DOHH2 (cell line): ENCODE measurements around the gene GOLGA8K.
"Not testable (repeated sequence)": the region's sequence is repeated elsewhere in the genome, so short reads cannot be mapped to it uniquely, and the experiment has no call there.

ENCODE experiments used
- H3F3A ChIP-seq: fragments of 200-600 bp; sonication (generic), shearing (Covaris generic); 2 replicates; pipeline ENCODE4 v1.6.0; 2016; ENCODE audit warnings: antibody characterized with exemption, mild to moderate bottlenecking; ENCODE audit not compliant: control insufficient read depth, insufficient read depth
- H3K27ac ChIP-seq: fragments of 200-600 bp; sonication (generic); 2 replicates; pipeline ENCODE4 v1.5.1; 2014; ENCODE audit warnings: low read depth, mild to moderate bottlenecking, low read length, moderate library complexity
- H3K27me3 ChIP-seq: fragments of 200-600 bp; sonication (generic); 2 replicates; pipeline ENCODE4 v1.6.1; 2014; ENCODE audit warnings: mild to moderate bottlenecking, low read length, mixed read lengths; ENCODE audit not compliant: control insufficient read depth
- H3K36me3 ChIP-seq: fragments of 200-600 bp; sonication (generic); 2 replicates; pipeline ENCODE4 v1.6.1; 2014; ENCODE audit warnings: mild to moderate bottlenecking, low read length, moderate library complexity, mixed read lengths; ENCODE audit not compliant: control insufficient read depth
- H3K4me1 ChIP-seq: fragments of 200-600 bp; sonication (generic); 2 replicates; pipeline ENCODE4 v1.6.1; 2014; ENCODE audit warnings: mild to moderate bottlenecking, low read length, mixed read lengths; ENCODE audit not compliant: control insufficient read depth
- H3K4me2 ChIP-seq: fragments of 200-600 bp; sonication (generic); 2 replicates; pipeline ENCODE4 v1.6.0; 2014; ENCODE audit warnings: mild to moderate bottlenecking, low read length, moderate library complexity
- H3K4me3 ChIP-seq: fragments of 200-600 bp; sonication (generic); 2 replicates; pipeline ENCODE4 v1.5.1; 2014; ENCODE audit warnings: mild to moderate bottlenecking, low read length, mixed read lengths
- H3K79me2 ChIP-seq: fragments of 200-600 bp; sonication (generic); 2 replicates; pipeline ENCODE4 v1.6.1; 2014; ENCODE audit warnings: mild to moderate bottlenecking, low read length, mixed read lengths; ENCODE audit not compliant: control insufficient read depth
- H3K9me2 ChIP-seq: fragments of 200-600 bp; sonication (generic); replicated peaks from 2 replicates; pipeline ENCODE4 v1.6.1; 2014; ENCODE audit warnings: mild to moderate bottlenecking, low read length, mixed read lengths; ENCODE audit not compliant: control insufficient read depth
- H3K9me3 ChIP-seq: fragments of 200-600 bp; sonication (generic); 2 replicates; pipeline ENCODE4 v1.6.1; 2014; ENCODE audit warnings: antibody characterized with exemption, low read length, mixed read lengths; ENCODE audit not compliant: control insufficient read depth, insufficient read depth
- H4K20me1 ChIP-seq: fragments of 200-600 bp; sonication (generic); 2 replicates; pipeline ENCODE4 v1.6.0; 2014; ENCODE audit warnings: low read depth, mild to moderate bottlenecking, antibody characterized with exemption, low read length, moderate library complexity; ENCODE audit not compliant: control insufficient read depth, insufficient read depth

The GOLGA8K gene

DNA sequence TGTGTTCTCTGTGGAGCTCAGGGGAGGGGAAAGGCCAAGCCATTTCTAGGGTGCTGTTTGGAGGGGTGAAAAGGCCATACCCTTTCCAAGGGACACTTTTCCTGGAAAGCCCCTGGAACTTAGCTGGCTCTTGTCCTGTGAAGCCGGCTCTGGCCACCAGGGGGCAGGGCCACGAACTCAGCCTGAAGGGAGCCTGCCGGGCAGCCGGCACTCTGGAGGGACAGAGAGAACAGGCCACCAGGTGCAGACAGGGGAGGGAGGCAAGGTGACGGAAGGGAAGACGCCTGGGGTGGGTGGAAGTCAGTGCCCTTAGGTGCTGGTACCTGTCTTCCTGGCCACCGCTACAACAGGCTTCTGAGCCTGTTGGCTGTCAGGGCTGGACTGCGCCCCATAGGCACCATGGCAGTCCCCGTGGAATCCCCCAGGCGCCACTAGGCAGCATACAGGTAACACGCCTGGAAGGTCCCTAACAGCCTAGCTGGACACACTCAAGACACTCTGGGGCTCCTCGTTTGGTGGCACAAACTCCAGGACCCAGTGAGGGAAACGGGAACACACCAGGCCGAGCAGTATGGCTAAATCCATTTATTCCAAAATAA lies 14.9 kb downstream of the GOLGA8K start:
- H3K9me2 ChIP-seq, H4K20me1 ChIP-seq, H3K4me3 ChIP-seq, H3K4me2 ChIP-seq, H3K36me3 ChIP-seq, H3K79me2 ChIP-seq, H3K27ac ChIP-seq, H3K4me1 ChIP-seq, H3K9me3 ChIP-seq, H3K27me3 ChIP-seq, H3F3A ChIP-seq: not testable (repeated sequence)

DNA sequence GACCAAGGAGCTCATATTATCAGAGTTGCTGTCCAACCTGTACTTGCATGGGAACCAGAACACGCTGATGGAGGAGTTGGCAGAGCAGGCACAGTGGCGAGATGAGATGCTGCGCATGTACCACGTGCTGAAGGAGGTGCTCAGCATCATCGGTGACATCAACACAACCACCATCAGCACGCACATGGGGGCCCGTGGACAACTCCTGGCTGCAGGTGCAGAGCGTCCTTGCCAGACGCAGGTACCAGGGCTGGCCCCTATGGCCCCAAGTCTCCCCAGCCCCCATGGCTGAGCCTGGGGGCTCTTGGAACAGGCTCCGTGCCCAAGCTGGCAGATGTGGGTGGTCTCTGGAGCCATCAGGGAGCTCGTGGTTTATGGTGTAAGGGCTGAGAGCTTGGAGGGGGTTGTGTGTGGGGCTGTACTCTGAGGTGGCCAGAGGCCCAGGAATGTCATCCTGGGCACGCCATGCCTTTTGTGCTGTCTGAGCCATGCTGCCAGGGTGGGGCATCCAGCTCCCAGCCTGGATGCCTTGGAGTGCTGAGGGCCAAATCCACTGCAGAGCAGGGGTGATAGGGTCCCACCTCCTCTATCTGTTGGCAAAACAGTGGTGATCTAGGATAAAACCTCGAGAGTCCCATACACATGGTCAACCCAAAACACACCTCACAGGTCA lies 17.1 kb downstream of the GOLGA8K start:
- H3K36me3 ChIP-seq, H3K9me3 ChIP-seq, H3F3A ChIP-seq, H3K27ac ChIP-seq, H3K4me1 ChIP-seq, H3K4me3 ChIP-seq, H4K20me1 ChIP-seq, H3K79me2 ChIP-seq, H3K4me2 ChIP-seq, H3K9me2 ChIP-seq, H3K27me3 ChIP-seq: not testable (repeated sequence)

DNA sequence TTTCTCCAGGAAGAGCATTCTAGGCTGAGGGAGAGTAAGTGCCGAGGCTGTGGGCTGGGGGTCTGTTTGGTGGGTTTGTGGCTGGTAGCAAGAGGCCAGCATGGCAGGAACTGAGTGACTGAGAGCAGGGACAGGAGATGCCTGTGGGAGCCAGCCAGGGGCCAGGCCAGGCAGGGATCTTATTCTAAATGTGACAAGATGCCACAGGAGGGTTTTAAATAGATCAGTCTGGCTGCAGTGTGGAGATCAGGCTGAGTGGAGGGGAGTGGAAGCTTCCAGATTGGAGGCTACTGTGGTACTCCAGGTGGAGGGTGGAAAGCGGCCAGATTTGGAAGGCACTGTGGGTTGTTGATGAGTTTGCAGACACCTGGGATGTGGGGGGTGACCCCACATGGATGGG lies 28.9 kb downstream of the GOLGA8K start:
- not testable (repeated sequence) for H3F3A ChIP-seq

DNA sequence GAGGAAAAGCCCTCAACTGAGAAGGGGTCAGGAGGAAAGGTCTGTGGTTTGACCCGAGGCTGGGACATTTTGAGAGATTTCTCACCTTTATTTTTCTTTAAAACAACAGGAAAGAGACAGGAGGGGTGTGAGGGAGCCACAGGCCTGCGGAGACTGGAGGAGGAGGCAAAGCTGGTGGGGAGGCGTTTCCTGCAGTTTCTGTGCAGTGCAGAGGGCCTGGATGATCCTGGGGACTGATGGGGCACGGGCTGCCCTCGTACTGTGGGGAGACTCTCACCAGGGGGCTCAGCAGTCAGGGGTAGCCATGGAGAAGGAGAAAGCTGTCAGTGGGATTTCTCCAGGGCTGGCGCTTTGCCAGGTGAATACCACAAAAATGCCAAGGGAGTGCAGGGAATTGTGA lies 29.4 kb downstream of the GOLGA8K start:
- H3K9me3 ChIP-seq, H3K9me2 ChIP-seq, H3F3A ChIP-seq, H3K4me3 ChIP-seq, H3K36me3 ChIP-seq, H3K27me3 ChIP-seq, H3K4me1 ChIP-seq, H3K27ac ChIP-seq, H3K4me2 ChIP-seq, H4K20me1 ChIP-seq, H3K79me2 ChIP-seq: not testable (repeated sequence)

More for the DNA sequence above, 28.9 kb downstream of the GOLGA8K start:
- not testable (repeated sequence) for H3K4me3 ChIP-seq, H3K27me3 ChIP-seq, H3K4me2 ChIP-seq, H3K36me3 ChIP-seq, H3K79me2 ChIP-seq, H3K9me3 ChIP-seq, H4K20me1 ChIP-seq, H3K4me1 ChIP-seq, H3K9me2 ChIP-seq, H3K27ac ChIP-seq

DNA sequence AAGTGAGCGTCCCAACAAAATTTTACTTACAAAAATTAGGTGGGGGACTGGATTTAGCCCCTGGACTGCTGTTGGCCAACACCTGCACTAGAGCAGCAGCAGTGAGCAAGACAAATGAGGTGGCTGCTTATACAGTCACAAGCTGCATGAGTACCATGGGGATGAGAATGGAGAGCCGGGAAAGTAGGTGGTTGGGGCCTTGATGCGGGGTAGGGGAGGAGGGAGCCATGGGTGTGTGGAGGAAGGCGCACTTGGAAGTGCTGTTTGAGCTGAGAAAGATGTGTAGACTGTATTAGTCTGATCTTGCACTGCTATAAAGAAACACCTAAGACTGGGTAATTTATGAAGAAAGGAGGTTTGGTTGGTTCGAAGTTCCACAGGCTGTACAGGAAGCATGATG lies 31.0 kb downstream of the GOLGA8K start:
- not testable (repeated sequence) for H3K9me3 ChIP-seq, H3K27ac ChIP-seq, H3K4me3 ChIP-seq, H3K36me3 ChIP-seq, H3F3A ChIP-seq, H4K20me1 ChIP-seq, H3K27me3 ChIP-seq, H3K4me2 ChIP-seq, H3K79me2 ChIP-seq, H3K4me1 ChIP-seq, H3K9me2 ChIP-seq

DNA sequence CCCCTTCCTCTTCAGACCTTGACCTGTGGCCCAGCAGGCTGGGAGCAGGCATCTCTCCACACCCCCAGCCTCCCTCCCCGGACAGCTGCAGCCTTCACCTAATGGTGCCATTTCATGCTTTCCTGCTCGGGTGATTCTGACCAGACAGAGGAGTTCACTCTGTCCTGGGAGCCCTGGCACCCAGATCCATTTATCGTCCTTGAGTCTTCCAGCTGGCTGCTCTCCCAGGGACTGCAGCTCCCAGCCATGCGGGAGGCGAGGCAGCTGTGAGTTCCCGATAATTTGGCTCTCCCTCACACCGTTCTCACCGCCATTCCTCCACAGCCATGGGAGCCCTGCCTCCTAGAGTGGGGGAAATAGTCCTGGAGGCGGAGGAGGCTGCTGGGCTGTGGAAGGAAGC lies 32.6 kb downstream of the GOLGA8K start:
- H3K27ac ChIP-seq, H3K4me2 ChIP-seq, H3K4me3 ChIP-seq, H3K36me3 ChIP-seq, H3F3A ChIP-seq, H3K79me2 ChIP-seq, H3K4me1 ChIP-seq, H4K20me1 ChIP-seq, H3K9me3 ChIP-seq, H3K27me3 ChIP-seq, H3K9me2 ChIP-seq: not testable (repeated sequence)

DNA sequence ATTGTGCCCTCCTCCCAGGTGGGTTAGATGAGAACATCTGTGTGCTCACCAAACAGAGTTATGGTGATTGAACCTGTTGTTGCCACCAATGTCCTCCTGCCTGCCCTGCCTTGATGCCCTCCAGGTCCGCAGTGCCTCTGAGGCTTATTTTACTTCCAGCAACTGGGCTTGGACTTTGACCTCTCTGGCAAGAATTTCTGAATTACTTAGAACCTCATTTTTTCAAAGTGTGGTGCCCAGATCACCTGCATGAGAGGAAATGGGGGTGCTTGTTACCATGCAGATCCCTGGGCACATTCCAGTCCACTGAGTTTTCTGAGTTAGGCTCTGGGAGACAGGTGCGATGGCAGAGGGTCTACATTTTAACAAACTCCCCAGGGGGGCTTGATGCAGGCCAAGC lies 33.0 kb downstream of the GOLGA8K start:
- not testable (repeated sequence) for H3K36me3 ChIP-seq, H3K4me1 ChIP-seq, H3K27me3 ChIP-seq, H3K4me2 ChIP-seq, H3K4me3 ChIP-seq, H3K9me2 ChIP-seq, H3K79me2 ChIP-seq, H3K27ac ChIP-seq, H4K20me1 ChIP-seq, H3K9me3 ChIP-seq, H3F3A ChIP-seq

DNA sequence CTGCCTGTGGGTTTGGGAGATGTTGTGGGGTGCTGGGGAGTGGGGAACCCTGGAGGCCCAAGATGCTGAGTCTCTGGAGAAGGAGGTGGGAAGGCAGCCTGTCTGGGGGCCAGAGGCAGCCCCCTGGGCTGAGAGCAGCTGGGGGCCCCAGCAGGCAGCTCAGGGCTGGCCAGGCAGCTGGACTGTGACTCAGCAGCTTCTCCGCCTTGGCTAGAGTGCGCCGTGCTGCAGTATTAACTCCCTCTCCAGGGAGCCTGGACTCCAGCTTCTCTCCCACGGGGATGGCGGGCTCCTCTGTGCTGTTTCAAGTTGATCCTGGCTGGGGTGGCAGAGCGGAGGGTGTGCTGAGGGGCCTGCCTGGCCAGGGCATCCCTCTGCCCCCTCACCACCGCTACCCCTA lies 36.6 kb downstream of the GOLGA8K start:
- not testable (repeated sequence) for H3K9me3 ChIP-seq, H3K27me3 ChIP-seq, H3K36me3 ChIP-seq, H3K4me1 ChIP-seq, H3K79me2 ChIP-seq, H3K9me2 ChIP-seq, H3K4me2 ChIP-seq, H4K20me1 ChIP-seq, H3K27ac ChIP-seq, H3F3A ChIP-seq, H3K4me3 ChIP-seq
